HG03565 (cell line): ENCODE data around the gene RPL22.
A peak's percentile ranks its signal among the peaks of the same experiment; 100 is the strongest.

ENCODE experiments used
- ATAC-seq: cut with Tn5 transposase; IDR thresholded peaks from one replicate; pipeline ENCODE4 v1.9.1; 2021; ENCODE audit warnings: mild to moderate bottlenecking, moderate library complexity; ENCODE audit not compliant: unreplicated experiment

The RPL22 gene

GRCh38 chr1:6199298-6200187 lies at the start of gene RPL22:
TSS of gene RPL22 (minus strand) at chr1:6199595. CDS start at chr1:6199573, 22 bp downstream.
- ATAC-seq: peak; percentile 87

GRCh38 chr1:6248161-6248776 lies 48.9 kb upstream of the RPL22 start:
- ATAC-seq: no peak

- no peak for ATAC-seq
These were observed 48.3 kb upstream of the RPL22 start for GRCh38 chr1:6247651-6248050.

- no peak for ATAC-seq
These were observed 47.4 kb upstream of the RPL22 start for GRCh38 chr1:6246497-6247467.

GRCh38 chr1:6245869-6246496 lies 46.6 kb upstream of the RPL22 start:
- no peak for ATAC-seq

- peak; percentile 59 for ATAC-seq
These were observed 45.9 kb upstream of the RPL22 start for GRCh38 chr1:6245086-6245868.

- no peak for ATAC-seq
These were observed 45.1 kb upstream of the RPL22 start for GRCh38 chr1:6244401-6245049.

- ATAC-seq: no peak
These were observed 44.6 kb upstream of the RPL22 start, which contains the start of gene HES3 for GRCh38 chr1:6243993-6244392. TSS of gene HES3 (plus strand) at chr1:6244179. CDS start at chr1:6244366, 187 bp downstream.

GRCh38 chr1:6243053-6243834 lies 43.8 kb upstream of the RPL22 start:
- no peak for ATAC-seq

- ATAC-seq: no peak
These were observed 42.7 kb upstream of the RPL22 start for GRCh38 chr1:6241887-6242740.

GRCh38 chr1:6241107-6241886 lies 41.9 kb upstream of the RPL22 start:
- no peak for ATAC-seq

GRCh38 chr1:6239950-6240768 lies 40.8 kb upstream of the RPL22 start:
- no peak for ATAC-seq

- ATAC-seq: no peak
These were observed 39.9 kb upstream of the RPL22 start for GRCh38 chr1:6239213-6239752.

- ATAC-seq: no peak
These were observed 37.7 kb upstream of the RPL22 start for GRCh38 chr1:6237093-6237492.

- ATAC-seq: no peak
These were observed 35.9 kb upstream of the RPL22 start for GRCh38 chr1:6235296-6235677.
